Smooth muscle cell (in vitro differentiated cells): Measurements from ENCODE around the gene KIAA0930. TPM values are rescaled to one million over a fixed set of nuclear protein-coding genes. Genes with fewer than 3 reads are reported as not detected.

Source experiments
- DNase-seq: peaks from one replicate; lab custom pipeline; 2025; ENCODE audit not compliant: unreplicated experiment; lab: John Stamatoyannopoulos, UW
- H2AFZ ChIP-seq: fragments of 200-600 bp; sonication (generic); 2 replicates; pipeline ENCODE4 v1.6.0; 2016; ENCODE audit warnings: antibody characterized with exemption, low read depth, mild to moderate bottlenecking
- H3F3A ChIP-seq: fragments of 200-600 bp; sonication (generic); 2 replicates; pipeline ENCODE4 v1.6.0; 2017; ENCODE audit warnings: antibody characterized with exemption, low read depth
- H3K27ac ChIP-seq: fragments of 200-600 bp; sonication (generic); 2 replicates; pipeline ENCODE4 v1.5.1; 2016; ENCODE audit warnings: low read depth, mild to moderate bottlenecking
- H3K27me3 ChIP-seq: fragments of 200-600 bp; sonication (generic); 2 replicates; pipeline ENCODE4 v1.6.1; 2016; ENCODE audit warnings: low read depth, mild to moderate bottlenecking
- H3K36me3 ChIP-seq: fragments of 200-600 bp; sonication (generic); 2 replicates; pipeline ENCODE4 v1.5.1; 2016; ENCODE audit warnings: low read depth
- H3K4me1 ChIP-seq: fragments of 200-600 bp; sonication (generic); 2 replicates; pipeline ENCODE4 v1.5.1; 2016; ENCODE audit warnings: low read depth
- H3K4me2 ChIP-seq: fragments of 200-600 bp; sonication (generic); 2 replicates; pipeline ENCODE4 v1.6.0; 2016; ENCODE audit warnings: mild to moderate bottlenecking
- H3K4me3 ChIP-seq: fragments of 200-600 bp; sonication (generic); 2 replicates; pipeline ENCODE4 v1.5.1; 2016; ENCODE audit warnings: mild to moderate bottlenecking
- H3K79me2 ChIP-seq: fragments of 200-600 bp; sonication (generic); 2 replicates; pipeline ENCODE4 v1.6.0; 2016; ENCODE audit warnings: low read depth, mild to moderate bottlenecking
- H3K9ac ChIP-seq: fragments of 200-600 bp; sonication (generic); 2 replicates; pipeline ENCODE4 v1.6.0; 2016; ENCODE audit warnings: low read depth
- H3K9me3 ChIP-seq: fragments of 200-600 bp; sonication (generic); replicated peaks from 2 replicates; pipeline ENCODE4 v1.5.1; 2016; ENCODE audit warnings: low read depth
- H4K20me1 ChIP-seq: fragments of 200-600 bp; sonication (generic); 2 replicates; pipeline ENCODE4 v1.6.0; 2016; ENCODE audit warnings: low read depth
- WGBS: methylation state at CpG from one replicate; pipeline ENCODE4 v1.1.7; 2016; ENCODE audit warnings: low lambda C conversion rate; 5-methylcytosine and 5-hydroxymethylcytosine counted together
- polyA plus RNA-seq: library from polyadenylated mRNA; unstranded; fragments of >200 nt; fragmentation: Nextera tagmentation; extraction: Ambion mirVana; gene quantifications from 2 replicates; pipeline ENCODE4 v1.2.1, GENCODE V29; 2016
- total RNA-seq: library from RNA; depleted of rRNA; stranded (reverse); fragments of >200 nt; gene quantifications from 2 replicates; pipeline ENCODE4 v1.2.3, GENCODE V29; 2014
- TF ChIP-seq, protein P1 (sequence below): fragments of 200-600 bp; sonication (generic); IDR thresholded peaks from 2 replicates; pipeline ENCODE4 v1.5.1; 2017; ENCODE audit warnings: borderline replicate concordance, mild to moderate bottlenecking, antibody characterized with exemption; ENCODE audit not compliant: insufficient read depth, poor library complexity, severe bottlenecking

Gene KIAA0930
- total and polyA plus RNA-seq, 2 experiments from 2014 or later, result 37.6 to 44.8 TPM

DNA sequence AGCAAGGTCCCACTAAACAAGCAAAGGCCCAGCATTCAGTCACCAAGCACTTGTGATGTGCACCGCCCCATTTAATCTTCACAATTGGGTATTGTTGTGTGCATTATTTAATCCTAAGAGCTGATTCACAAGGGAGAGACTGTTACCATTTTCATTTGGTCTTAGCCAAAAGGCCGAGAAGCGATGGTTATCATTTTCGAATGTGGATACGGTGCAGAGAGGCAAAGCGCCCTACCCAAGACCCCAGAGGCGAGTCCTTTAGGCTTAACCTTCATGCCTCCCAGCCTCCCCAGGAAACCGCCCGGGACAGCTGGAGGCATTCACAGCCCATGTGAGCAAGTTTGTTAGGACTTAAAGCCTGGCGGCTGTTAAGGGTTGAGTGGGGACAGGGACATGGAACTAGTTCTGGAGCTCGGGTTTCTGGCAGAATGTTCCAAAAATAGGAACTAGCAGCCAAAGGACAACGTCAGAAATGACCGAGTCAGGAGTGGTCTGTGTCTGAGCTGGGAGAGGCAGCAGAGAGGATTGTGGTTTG is 31.0 kb upstream of the KIAA0930 start:
- Histone ChIP-seq H3K9ac (no peak overlapping the region), H3K4me3 (no peak overlapping the region), H3K27me3 (no peaks in the 10 kb centered on the region), H3K27ac (peak overlapping the region; percentile 0), H3K4me1 (peaks cover 7% of the 10 kb centered on the region), H3F3A (no peaks in the 10 kb centered on the region), H3K4me2 (no peak overlapping the region), H4K20me1 (no peaks in the 10 kb centered on the region), H2AFZ (no peak overlapping the region), H3K9me3 (no peaks in the 10 kb centered on the region), H3K79me2 (no peaks in the 10 kb centered on the region), H3K36me3 (no peaks in the 10 kb centered on the region)
- TF ChIP-seq, protein P1, sequence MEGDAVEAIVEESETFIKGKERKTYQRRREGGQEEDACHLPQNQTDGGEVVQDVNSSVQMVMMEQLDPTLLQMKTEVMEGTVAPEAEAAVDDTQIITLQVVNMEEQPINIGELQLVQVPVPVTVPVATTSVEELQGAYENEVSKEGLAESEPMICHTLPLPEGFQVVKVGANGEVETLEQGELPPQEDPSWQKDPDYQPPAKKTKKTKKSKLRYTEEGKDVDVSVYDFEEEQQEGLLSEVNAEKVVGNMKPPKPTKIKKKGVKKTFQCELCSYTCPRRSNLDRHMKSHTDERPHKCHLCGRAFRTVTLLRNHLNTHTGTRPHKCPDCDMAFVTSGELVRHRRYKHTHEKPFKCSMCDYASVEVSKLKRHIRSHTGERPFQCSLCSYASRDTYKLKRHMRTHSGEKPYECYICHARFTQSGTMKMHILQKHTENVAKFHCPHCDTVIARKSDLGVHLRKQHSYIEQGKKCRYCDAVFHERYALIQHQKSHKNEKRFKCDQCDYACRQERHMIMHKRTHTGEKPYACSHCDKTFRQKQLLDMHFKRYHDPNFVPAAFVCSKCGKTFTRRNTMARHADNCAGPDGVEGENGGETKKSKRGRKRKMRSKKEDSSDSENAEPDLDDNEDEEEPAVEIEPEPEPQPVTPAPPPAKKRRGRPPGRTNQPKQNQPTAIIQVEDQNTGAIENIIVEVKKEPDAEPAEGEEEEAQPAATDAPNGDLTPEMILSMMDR, result no peak
- 55% methylated on average over 13 of the region's 13 CpGs for WGBS
- no peak for DNase-seq

DNA sequence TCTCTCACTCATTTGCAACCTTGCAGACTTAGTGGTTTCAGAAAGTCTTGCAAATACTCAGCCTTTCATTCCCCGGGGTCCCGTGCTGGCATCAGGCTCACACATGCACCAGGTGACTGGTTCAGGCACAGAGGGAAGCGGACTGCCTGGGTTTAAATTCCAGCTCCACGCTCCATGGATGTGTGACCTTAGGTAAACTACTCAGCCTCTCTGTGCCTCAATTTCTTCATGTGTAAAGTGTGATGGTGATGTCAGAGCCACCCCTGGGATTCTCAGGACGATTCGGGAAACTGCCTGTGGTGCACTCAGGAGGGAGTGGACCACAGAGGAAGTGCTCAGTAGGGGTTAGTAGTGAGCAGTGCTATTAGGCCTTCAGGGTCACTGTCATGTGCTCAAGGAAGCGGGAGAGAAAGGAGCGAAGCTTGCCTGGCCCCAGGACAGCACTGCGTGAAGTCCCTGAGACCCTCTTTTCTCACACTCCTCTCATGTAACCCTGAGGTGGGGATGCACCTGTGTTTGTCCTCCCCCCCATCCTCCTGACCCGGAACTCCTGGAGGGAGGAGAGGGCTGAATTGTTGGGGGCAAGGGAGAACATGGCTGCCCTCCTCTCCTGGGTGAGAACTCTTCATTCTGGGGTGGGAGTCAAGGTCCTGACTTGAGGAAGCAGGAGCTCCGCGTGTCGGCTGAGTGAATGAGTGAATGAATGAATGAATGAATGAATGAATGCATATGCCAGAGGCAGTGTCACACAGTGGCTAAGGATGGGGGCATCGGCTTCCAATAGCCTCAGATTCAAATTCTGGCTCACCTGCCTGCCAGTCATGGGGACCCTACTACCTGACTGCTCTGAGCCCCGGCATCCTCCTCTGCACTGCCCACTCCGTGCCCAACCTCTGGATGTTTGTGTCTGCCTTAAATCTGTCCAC is 29.7 kb upstream of the KIAA0930 start:
- TF ChIP-seq, protein P1, result no peak
- Histone ChIP-seq H3K36me3 (no peaks in the 10 kb centered on the region), H3K4me3 (no peak overlapping the region), H3K4me2 (no peak overlapping the region), H3K27me3 (no peaks in the 10 kb centered on the region), H3K27ac (no peak overlapping the region), H4K20me1 (no peaks in the 10 kb centered on the region), H3K9me3 (no peaks in the 10 kb centered on the region), H3K4me1 (peaks cover 7% of the 10 kb centered on the region), H3K79me2 (no peaks in the 10 kb centered on the region), H3F3A (no peaks in the 10 kb centered on the region), H2AFZ (no peak overlapping the region), H3K9ac (no peak overlapping the region)
- no peak for DNase-seq
- WGBS, result 82% methylated on average over 15 of the region's 16 CpGs

DNA sequence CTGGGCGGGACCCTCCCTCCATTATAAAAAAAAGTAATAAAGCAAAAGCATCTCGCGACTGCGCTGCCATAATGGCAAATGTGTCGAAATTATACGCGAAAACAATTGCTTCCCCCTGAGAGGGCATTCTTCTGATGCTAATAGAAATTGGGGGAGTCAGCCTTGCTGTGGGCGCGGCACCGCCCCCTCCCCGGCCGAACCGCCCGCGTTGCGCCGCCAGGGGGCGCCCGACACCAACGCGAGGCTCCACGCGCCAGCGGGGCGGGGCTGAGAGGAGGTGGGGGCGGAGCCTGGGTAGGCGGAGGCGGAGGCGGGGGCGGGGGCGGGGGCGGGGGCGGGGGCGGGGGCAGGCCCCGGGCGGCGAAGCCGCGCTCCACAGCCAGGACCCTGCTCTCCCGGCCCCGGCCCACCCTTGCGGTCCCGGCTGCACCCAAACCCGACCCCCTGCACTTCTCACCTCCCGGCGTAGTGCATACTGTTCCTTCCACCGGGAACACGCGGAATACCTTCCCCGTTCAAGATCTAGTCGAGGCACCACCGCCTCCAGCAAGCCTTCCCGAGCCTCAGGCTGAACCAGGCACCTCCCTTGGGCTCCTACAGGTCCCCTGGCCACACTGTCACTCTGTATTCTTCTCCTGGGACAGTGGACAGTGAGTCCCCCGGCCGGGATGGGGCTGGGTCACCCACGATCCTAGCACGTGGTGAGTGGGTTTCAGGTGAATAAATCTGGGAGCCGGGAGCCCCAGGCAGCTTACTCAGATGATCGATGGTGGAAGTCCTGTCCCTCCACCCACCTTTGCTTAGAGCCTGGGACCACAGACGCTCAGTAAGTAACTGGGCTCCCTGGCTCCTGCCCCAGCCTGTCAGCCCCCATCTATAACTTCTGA is 28.5 kb upstream of the KIAA0930 start:
- peak; percentile 62 for DNase-seq
- peaks cover 7% of the 10 kb centered on the region for H3K4me1 ChIP-seq
- H3K4me3 ChIP-seq, result peak overlapping the region; percentile 87
- WGBS, result 6% methylated on average over 35 of the region's 60 CpGs
- TF ChIP-seq, protein P1, result peak; percentile 98
- no peaks in the 10 kb centered on the region for H3K36me3 ChIP-seq
- peak overlapping the region; percentile 95 for H2AFZ ChIP-seq
- H3K9me3 ChIP-seq, result no peaks in the 10 kb centered on the region
- H3F3A ChIP-seq, result no peaks in the 10 kb centered on the region
- no peaks in the 10 kb centered on the region for H3K79me2 ChIP-seq
- no peaks in the 10 kb centered on the region for H3K27me3 ChIP-seq
- no peaks in the 10 kb centered on the region for H4K20me1 ChIP-seq
- H3K4me2 ChIP-seq, result peak overlapping the region; percentile 100
- H3K9ac ChIP-seq, result no peak overlapping the region
- H3K27ac ChIP-seq, result no peak overlapping the region
